Body of pancreas (tissue), 4 donors: ENCODE measurements around the gene ETS2.

ENCODE experiments used
- POLR2A ChIP-seq, 3 donors: fragments of 450-650 bp; IDR thresholded peaks; one replicate each; pipeline ENCODE4 v1.6.1; 2016; ENCODE audit warnings: antibody characterized with exemption in 3 of 3, mild to moderate bottlenecking in 2 of 3
- TF ChIP-seq, protein P1 (sequence below), 7 experiments: fragments of 450-650 bp in 4 of 7; fragments of 200-600 bp in 3 of 7; sonication (generic) in 3 of 7; IDR thresholded peaks; one replicate each; pipeline ENCODE4 v1.5.1; 2016 to 2019; ENCODE audit warnings: antibody characterized with exemption in 7 of 7

DNA sequence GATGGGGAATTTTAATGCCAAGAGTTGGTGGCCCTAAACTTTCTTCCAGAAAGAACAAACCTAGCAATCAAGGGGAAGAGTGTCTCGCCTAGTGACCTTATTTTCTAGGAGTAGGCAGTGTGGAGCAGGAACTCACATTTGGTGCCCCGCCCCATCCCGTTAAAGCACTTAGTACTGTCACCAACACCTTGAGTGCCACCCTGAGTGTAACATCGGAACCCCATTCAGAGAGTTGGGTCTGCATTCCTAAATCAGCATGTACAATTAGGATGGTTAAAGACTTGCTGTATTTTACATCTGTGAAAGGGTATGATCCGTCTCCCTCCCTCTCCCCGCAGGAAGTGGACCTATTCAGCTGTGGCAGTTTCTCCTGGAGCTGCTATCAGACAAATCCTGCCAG is 15.5 kb downstream of the ETS2 start:
- TF ChIP-seq, protein P1, sequence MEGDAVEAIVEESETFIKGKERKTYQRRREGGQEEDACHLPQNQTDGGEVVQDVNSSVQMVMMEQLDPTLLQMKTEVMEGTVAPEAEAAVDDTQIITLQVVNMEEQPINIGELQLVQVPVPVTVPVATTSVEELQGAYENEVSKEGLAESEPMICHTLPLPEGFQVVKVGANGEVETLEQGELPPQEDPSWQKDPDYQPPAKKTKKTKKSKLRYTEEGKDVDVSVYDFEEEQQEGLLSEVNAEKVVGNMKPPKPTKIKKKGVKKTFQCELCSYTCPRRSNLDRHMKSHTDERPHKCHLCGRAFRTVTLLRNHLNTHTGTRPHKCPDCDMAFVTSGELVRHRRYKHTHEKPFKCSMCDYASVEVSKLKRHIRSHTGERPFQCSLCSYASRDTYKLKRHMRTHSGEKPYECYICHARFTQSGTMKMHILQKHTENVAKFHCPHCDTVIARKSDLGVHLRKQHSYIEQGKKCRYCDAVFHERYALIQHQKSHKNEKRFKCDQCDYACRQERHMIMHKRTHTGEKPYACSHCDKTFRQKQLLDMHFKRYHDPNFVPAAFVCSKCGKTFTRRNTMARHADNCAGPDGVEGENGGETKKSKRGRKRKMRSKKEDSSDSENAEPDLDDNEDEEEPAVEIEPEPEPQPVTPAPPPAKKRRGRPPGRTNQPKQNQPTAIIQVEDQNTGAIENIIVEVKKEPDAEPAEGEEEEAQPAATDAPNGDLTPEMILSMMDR (IDR thresholded peaks at IDR 0.05): no peak
- no peak for TF ChIP-seq POLR2A (IDR thresholded peaks at IDR 0.05)
